Measurements from ENCODE around the gene SGK1.

- TF ChIP-seq POLR2A (IDR thresholded peaks at IDR 0.05): no peak
- TF ChIP-seq CTCF (IDR thresholded peaks at IDR 0.05): no peak
Measured at GRCh38 chr6:134221250-134221649, 96.7 kb downstream of the SGK1 start.
